Liver (tissue), 3 donors: ENCODE data around the gene FAM98B.

ENCODE experiments used
- ATF3 ChIP-seq: IDR thresholded peaks from 2 replicates; pipeline ENCODE4 v1.6.1; 2016; ENCODE audit warnings: antibody characterized with exemption
- CTCF ChIP-seq: fragments of 150-350 bp; IDR thresholded peaks from 2 replicates; pipeline ENCODE4 v1.5.1; 2017; ENCODE audit warnings: improper control_type of control experiment, low read depth, low read length; ENCODE audit not compliant: missing input control
- FOXA1 ChIP-seq: IDR thresholded peaks from 2 replicates; pipeline ENCODE4 v1.6.1; 2016; ENCODE audit warnings: antibody characterized with exemption
- GABPA ChIP-seq, 2 donors: IDR thresholded peaks in 1 of 2; conservative IDR thresholded peaks in 1 of 2; 2 replicates each; pipeline ENCODE4 v1.6.1; 2016; ENCODE audit warnings: antibody characterized with exemption in 2 of 2, mild to moderate bottlenecking in 1 of 2, moderate library complexity in 1 of 2
- RAD21 ChIP-seq, 2 donors: IDR thresholded peaks; 2 replicates each; pipeline ENCODE4 v1.6.1; 2016; ENCODE audit warnings: antibody characterized with exemption in 2 of 2, mild to moderate bottlenecking in 2 of 2
- REST ChIP-seq: IDR thresholded peaks from 2 replicates; pipeline ENCODE4 v1.6.1; 2016; ENCODE audit warnings: antibody characterized with exemption, mild to moderate bottlenecking
- TAF1 ChIP-seq: conservative IDR thresholded peaks from 2 replicates; pipeline ENCODE4 v1.6.1; 2016; ENCODE audit warnings: antibody characterized with exemption, mild to moderate bottlenecking
- YY1 ChIP-seq: IDR thresholded peaks from 2 replicates; pipeline ENCODE4 v1.6.1; 2016; ENCODE audit warnings: antibody characterized with exemption, mild to moderate bottlenecking
- ZBTB33 ChIP-seq: IDR thresholded peaks from 2 replicates; pipeline ENCODE4 v1.6.1; 2016; ENCODE audit warnings: antibody characterized with exemption
- donor health status: healthy.
- donor health status: healthy.

- TF ChIP-seq GABPA (IDR thresholded peaks at IDR 0.05 in 1 of 2, conservative IDR thresholded peaks at IDR 0.05 in 1 of 2) (no peak), CTCF (no peak), TAF1 (no peak), RAD21 (IDR thresholded peaks at IDR 0.05) (no peak), REST (no peak), ATF3 (no peak), FOXA1 (no peak), ZBTB33 (no peak), YY1 (no peak)
These were observed 26.5 kb upstream of the FAM98B start for GRCh38 chr15:38427380-38427779.
